ENCODE results near the gene GPATCH1.
A peak's percentile ranks its signal among the peaks of the same experiment; 100 is the strongest.
"Not testable (repeated sequence)": the region's sequence is repeated elsewhere in the genome, so short reads cannot be mapped to it uniquely, and the experiment has no call there.

The GPATCH1 gene, protein sequence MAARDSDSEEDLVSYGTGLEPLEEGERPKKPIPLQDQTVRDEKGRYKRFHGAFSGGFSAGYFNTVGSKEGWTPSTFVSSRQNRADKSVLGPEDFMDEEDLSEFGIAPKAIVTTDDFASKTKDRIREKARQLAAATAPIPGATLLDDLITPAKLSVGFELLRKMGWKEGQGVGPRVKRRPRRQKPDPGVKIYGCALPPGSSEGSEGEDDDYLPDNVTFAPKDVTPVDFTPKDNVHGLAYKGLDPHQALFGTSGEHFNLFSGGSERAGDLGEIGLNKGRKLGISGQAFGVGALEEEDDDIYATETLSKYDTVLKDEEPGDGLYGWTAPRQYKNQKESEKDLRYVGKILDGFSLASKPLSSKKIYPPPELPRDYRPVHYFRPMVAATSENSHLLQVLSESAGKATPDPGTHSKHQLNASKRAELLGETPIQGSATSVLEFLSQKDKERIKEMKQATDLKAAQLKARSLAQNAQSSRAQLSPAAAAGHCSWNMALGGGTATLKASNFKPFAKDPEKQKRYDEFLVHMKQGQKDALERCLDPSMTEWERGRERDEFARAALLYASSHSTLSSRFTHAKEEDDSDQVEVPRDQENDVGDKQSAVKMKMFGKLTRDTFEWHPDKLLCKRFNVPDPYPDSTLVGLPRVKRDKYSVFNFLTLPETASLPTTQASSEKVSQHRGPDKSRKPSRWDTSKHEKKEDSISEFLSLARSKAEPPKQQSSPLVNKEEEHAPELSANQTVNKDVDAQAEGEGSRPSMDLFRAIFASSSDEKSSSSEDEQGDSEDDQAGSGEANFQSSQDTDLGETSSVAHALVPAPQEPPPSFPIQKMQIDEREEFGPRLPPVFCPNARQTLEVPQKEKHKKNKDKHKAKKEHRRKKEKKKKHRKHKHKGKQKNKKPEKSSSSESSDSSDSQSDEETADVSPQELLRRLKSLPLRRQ
- 16.2 to 24.1 reads per million in 2 donors for total RNA-seq

DNA sequence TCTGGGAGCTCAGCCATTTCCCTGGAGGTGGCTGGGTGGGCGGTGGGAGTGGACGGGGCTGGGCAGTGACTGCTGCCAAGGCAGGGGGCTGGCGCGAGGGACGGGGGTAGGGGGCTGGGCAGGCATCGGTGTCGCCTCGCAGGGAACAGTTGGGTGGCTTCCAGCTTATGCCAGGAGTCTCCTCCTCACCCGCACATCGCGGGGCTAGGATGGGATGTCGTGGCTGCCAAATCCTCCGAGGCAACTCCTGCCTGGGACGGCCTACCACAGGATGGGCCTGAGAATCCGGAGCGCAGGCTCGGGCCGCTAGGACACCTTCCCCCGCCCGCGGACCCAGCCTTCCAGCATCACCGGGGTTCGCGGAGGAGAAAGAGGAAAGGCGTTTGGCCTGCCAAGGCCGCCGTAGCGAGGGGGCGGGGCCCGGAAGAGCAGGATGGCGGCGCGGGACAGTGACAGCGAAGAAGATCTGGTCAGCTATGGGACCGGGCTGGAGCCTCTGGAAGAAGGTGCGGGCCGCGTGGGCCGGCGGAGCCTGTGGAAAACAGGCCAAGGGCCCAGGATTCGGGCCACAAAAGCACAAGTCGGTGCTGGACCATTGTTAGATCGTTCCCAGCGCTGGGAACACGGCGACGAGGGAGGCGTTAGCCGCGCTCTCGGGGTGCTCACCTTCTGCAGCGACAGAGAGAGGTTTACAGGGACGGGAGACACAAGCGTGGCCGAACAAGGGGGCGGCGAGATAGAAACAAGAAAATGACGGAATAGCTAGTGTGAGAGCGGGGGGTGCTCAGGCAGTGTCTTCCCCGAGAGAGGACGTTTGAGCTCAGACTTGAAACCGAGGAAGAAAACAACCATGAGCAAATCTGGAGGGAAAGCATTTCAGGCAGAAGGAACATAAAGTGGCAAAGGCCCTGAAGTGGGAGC is at the start of gene GPATCH1:
Gene GPATCH1, plus strand, starts transcription at position 421 of the 921 bp plus-strand sequence. Its CDS starts 13 bp downstream, at position 434.
- peak; percentile 81 for DNase-seq

DNA sequence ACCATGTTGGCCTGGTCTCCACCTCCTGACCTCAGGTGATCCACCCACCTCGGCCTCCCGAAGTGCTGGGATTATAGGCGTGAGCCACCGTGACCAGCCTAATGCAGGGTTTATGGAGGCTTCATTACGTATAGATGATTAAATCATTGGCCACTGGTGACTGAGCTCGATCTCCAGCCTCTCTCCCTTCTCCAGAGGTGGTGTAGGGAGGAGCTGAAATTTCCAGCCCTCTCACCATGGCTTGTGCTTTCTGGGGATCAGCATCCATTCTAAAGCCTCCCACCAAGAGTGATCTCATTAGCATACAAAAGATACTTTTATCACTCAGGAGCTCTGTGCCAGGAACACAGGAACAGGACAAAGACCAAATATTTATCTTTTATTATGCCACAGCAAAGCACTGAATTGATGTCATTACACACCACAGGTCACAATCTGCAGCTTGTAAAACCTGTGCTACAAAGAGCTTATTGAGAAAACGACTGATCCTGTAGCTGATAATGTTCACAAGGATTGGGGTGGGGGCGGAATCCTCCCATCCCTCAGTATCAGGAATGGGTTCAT is 48.7 kb upstream of the GPATCH1 start:
- DNase-seq = no peak

DNA sequence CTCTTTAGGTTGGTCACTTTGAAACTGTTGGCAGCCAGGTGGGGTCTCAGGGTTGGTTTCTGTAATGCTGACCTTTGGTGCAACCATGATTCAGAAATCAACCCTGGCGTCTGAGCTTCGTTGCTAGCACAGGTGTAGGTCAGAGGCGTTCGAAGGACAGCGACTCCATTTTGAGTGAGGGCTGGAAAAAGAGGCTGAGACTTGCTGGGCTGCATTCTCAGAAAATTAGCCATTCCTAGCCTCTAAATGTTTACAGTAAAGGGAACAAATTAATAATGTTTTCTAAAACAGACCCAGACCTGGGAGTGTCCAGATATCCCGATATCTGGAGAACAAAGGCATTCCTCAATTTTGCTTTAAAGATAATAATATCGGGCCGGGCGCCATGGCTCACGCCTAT is 45.5 kb upstream of the GPATCH1 start:
- no peak for DNase-seq

DNA sequence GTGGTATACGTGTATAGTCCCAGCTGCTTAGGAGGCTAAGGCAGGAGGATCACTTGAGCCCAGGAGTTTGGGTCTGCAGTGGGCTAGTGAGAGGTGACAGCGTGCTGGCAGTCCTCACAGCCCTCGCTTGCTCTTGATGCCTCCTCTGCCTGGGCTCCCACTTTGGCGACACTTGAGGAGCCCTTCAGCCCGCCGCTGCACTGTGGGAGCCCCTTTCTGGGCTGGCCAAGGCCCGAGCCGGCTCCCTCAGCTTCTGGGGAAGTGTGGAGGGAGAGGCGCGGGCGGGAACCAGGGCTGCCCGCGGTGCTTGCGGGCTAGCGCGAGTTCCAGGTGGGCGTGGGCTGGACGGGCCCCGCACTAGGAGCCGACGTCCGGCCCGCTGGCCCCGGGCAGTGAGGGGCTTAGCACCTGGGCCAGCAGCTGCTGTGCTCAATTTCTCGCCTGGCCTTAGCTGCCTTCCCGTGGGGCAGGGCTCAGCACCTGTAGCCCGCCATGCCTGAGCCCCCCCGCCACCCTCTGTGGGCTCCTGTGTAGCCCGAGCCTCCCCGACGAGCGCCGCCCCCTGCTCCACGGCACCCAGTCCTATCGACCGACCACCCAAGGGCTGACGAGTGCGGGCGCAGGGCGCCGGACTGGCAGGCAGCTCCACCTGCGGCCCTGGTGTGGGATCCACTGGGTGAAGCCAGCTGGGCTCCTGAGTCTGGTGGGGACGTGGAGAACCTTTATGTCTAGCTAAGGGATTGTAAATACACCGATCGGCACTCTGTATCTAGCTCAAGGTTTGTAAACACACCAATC is 44.4 kb upstream of the GPATCH1 start:
- not testable (repeated sequence) for DNase-seq

DNA sequence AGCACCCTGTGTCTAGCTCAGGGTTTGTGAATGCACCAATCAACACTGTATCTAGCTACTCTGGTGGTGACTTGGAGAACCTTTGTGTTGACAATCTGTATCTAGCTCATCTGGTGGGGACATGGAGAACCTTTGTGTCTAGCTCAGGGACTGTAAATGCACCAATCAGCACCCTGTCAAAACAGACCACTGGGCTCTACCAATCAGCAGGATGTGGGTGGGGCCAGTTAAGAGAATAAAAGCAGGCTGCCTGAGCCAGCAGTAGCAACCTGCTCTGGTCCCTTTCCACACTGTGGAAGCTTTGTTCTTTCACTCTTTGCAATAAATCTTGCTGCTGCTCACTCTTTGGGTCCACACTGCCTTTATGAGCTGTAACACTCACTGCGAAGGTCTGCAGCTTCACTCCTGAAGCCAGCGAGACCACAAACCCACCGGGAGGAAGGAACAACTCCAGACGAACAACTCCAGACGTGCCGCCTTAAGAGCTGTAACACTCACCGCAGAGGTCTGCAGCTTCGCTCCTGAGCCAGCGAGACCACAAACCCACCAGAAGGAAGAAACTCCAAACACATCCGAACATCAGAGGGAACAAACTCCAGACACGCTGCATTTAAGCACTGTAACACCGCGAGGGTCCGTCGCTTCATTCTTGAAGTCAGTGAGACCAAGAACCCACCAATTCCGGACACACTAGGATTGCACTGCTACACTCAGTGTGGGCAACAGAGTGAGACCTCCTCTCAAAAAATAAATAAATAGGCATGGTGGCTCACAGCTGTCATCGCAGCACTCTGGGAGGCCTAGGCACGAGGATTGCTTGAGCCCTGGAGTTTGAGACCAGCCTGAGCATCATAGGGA is 43.6 kb upstream of the GPATCH1 start:
- not testable (repeated sequence) for DNase-seq

DNA sequence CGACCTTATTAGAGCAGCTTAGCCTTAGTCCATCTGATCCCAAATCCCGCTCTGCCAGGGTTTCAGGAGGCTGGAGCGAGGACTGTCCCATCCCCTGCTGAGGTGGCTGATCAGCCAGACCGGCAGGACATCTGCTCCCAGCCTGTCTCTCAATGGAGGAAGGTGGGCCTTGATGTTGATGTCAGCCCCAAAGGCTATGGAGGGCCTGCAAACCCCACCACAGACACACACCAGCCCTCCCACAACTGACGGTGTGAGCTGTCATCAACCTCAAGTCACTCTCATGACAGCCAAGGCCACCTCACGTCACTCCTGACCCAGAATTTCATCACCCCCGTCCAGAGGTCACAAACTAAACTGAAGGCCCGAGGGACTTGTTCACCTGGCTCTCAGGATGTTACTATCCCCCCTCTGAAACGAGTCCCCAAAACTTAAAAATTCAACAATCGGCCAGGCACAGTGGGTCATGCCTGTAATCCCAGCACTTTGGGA is 41.8 kb upstream of the GPATCH1 start:
- no peak for DNase-seq

DNA sequence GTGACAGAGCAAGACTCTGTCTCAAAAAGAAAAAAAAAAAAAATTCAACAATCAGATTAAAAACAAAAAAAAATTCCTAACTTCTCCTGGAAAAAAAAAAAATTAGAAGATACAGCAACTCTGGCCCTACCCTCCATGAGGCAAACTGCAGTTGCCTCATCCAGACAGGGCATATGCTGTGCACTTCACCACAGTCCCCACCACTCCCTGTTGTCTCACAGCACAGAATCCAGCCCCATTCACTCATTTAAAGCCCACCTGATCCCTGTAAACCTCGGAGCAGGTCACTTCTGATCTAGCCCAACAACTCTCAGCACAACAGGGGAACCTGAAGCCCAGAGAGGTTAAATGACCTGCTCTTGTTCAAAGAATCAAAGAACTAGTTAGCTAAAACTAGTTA is 41.2 kb upstream of the GPATCH1 start:
- no peak for DNase-seq

DNA sequence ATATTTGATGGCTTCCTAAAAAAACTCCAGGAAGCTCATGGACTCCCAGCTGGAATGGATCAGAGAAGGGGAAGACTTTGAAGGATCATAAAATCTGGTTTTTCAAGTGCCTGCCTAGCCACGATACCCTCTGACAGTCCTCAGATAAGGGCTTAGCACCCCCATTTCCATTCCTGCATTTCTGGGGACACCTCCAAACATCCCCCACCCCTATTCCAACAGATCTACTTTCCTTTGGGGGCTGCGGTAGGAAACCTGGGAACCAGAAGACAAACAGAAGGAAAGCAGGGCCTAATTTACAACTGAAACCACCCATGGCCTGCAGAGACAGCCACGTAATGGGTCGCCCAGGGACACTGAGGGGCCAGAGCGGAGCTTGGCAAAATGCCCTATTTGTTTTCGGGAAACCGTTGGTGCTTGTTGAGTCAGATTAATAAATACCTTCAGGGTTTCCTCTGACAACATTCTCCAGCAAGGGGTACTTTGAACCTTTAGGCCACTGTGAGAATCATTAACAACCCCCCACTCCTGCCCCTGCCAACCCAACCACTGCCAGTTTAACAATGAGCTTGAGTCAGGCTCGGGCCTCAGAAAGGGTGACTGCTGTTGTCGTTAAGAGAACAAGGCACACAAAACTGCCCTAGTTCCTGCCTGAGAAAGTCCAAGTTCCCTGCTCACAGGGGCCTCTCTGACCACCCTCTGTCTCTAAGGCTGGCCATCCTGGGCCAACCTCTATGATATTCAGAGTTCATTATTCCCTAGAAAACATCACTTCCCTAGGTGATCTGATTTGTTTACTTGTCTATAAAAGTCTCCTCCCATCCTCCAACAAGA is 39.8 kb upstream of the GPATCH1 start:
- DNase-seq = no peak

DNA sequence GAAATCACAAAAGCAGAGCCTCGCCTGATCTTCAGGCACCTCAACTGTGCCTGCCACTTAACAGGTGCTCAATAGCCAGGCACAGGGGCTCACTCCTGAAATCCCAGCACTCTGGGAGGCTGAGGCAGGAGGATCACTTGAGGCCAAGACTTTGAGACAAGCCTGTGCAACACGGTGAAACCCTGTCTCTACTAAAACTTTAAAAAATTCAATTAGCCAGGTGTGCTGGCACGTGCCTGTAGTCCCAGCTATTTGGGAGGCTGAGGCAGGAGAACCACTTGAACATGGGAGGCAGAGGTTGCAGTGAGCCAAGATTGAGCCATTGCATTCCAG is 39.2 kb upstream of the GPATCH1 start:
- DNase-seq = not testable (repeated sequence)

DNA sequence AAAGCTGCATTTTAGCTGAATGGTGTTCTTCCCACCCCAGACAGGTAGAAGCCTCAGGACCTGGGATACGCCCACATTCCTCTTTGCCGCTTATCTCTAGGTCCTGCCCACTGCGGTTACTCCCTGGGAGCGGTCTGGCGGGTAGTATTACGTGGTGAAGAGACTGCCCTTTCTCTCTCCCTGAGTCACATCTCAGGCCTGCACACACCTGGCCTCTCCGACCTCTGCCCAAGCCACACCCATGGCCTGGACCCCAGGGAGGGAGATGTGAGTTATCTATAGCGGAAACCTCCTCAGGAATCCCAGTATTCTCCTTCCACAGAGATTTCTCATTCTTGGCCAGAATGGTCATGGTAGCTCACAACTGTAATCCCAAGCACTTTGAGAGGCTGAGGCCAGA is 33.6 kb upstream of the GPATCH1 start:
- no peak for DNase-seq

DNA sequence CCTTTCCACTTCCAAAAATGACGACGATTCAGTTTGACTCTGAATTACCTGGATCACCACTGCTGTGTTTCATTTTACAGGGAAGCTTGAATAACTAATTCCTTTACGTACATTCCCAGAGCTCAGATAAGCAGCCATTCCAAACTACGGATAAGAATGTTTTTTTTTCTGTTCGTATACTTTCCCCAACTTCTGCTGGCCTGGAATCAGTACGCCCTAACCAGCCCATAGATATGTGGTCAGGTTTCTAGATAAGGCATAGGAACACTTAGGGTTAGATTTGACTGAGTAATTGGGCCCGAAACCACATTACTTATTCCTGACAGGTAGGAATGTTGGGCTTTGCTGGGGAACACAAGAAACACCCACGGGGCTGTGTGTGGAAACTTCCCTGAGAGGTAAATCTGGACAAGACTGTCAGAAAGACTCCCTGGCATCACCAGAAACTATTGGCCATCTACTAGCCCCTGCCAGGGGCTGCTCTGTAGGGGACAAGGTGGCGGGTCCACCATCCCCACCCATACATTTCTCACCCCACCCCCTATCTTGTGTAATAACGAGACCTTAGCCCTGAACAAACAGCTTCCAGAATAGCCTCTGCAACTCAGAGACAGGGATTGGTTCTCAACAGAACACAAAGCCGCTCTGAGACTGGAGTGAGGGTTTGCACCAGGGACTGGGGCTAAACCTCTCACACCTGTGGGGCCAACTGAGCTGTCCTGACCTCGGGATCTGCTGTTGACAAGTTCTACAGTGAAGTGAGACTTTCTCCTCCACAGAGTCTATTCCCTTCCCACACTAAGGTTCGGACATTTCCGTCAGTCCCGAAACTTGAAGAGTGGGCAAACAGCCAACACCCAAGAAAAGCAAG is 31.9 kb upstream of the GPATCH1 start:
- no peak for DNase-seq

DNA sequence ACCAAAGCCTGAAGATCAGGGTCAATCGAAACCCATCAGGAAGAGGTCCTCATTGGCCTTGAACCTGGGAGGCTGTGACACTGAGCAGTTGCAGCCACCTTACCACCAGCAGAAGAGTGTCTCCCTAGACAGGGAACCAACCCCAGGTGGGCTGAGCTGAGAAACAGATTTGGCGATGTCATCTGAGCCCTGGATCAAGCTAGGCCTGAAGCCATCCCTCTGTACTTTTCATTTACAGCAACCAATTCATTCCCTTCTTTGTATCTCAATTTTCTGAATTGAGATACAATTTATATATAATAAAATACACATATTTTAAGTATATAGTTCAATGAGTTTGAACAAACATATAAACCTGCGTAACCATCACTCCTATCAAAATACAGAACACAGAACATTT is 30.9 kb upstream of the GPATCH1 start:
- DNase-seq = no peak

DNA sequence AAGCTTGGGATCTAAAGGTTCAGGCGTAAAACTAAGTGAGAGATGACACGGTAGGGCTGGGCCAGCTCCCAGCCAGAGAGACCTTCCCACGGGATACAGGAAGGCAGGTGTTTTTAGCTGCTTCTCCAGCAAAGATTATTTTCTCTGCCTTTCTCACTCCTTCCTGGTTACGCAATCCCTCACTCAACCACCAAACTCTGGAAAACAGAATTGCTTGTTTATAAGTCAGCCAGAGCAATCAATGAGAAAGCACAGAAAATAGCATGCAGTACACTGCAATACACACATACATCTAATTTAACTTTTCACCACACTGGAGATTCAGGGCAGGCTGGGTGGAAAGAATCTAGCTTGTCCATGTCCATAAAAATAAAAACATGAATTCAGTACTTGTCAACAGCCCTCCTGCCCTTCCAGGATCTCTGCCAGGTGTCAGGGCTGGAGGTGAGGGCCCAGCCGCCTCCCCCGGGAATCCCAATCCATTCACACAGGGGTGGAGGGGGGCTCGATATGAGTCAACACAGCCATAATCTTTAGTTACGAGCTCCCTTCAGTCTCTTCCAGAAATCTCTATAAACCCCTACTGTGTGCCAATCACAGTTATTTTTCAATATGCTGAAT is 28.5 kb upstream of the GPATCH1 start:
- no peak for DNase-seq

DNA sequence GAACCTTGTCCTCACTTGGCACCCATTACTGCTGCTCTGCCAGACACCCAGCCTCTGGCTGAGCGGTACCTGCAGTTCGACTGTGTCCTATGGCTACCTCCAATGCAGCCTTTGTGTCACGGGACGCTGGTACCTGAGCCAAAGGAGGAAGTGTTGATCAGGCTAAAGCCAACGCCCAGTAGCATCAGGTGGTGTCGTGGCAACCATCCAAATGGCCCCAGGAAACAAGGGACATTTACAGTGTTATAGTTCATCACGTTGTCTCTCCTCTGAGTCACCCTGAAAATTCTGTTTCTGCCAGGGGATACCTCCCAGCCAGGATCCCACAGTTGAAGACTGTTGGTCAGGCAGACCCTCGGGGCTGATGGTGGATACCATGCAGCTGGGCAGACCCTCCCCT is 26.4 kb upstream of the GPATCH1 start:
- DNase-seq = no peak

DNA sequence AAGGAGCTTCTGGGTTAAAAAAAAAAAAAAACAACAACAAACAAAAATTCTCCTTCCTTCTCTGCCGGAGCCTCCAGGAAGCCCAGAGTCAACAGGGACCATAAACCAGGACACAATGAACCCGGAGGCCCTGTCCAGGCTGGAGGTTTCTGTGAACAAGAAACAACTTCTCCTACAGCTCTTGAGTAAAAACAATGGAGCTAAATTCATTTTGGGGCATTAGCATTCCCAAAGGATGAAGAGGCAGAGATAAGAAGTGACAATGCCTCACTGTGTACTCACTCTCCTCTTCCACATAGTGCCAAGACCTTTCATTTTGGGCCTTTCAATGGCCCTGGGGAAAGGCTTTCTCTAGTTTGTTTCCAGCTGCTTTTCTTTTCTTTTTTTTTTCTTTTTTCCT is 25.3 kb upstream of the GPATCH1 start:
- no peak for DNase-seq

DNA sequence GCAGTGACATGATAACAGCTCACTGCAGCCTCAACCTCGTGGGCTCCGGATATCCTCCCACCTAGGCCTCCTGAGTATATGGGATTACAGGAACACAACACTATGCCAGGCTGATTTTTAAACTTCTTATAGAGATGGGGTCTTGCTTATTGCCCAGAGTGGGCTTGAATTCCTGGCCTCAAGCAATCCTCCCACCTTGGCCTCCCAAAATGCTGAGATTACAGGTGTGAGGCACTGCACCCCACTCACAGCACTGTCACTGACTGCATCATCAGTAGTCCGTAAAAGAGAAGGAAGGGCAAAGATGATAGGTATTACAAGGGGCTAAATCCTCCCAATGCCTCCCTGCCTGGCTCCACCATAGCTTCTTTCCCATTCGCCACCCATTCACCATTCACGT is 20.4 kb upstream of the GPATCH1 start:
- no peak for DNase-seq

DNA sequence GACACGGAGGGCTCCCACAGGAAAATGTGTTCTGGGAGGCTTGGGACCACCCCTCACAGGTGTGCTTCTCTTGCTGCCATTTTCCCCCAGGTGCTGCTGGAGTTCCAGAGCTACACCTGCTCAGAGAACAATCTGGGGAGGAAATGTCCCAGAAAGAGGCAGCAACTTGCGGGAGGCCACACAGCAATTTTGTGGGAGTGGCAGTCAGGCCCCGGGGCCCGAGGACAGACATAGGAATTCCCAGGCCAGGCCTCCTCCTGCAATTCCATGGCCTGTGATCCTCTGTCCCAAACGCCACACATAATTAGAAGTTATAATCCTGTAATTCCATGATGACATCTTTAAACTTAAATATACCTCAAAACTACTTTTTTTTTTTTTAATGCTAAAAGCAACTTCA is 18.1 kb upstream of the GPATCH1 start:
- DNase-seq = no peak

DNA sequence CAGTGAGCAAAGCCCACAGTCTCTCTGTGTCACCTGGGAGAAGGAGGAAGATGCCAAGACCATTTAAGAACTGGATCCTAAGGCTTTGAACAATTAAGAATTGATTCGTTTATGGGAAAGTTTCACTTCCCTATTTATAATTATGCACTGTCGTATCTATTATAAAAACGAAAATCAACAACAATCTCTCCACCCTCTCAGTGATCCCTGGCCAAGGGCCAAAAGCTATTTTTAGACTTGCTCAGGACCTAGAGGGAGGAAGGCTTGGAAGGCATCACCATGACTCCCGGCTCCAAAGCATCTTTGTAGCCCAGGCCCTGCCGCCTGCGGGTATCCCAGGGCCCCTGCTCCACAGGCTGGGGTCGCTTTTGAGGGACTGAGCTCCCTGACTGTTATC is 17.6 kb upstream of the GPATCH1 start:
- no peak for DNase-seq
